GM12878 (cell line): ENCODE measurements around the gene IL1RL1. TPM values are rescaled to one million over a fixed set of nuclear protein-coding genes. Genes with fewer than 3 reads are reported as not detected.

ENCODE experiments used
- ATAC-seq: fragments of 200-7000 bp; cut with Tn5 transposase; 3 replicates; pipeline ENCODE4 v1.9.1; 2020; ENCODE audit warnings: mild to moderate bottlenecking, moderate library complexity
- BruUV-seq: library from RNA; stranded (reverse); fragments of 400-500 nt; replicated peaks from 2 replicates; lab custom pipeline; 2021; lab: Mats Ljungman, UMichigan
- CTCF ChIA-PET: fragments of 300-600 bp; sonication (Branson Sonifier 250); formaldehyde crosslinking; extraction: SDS; loops from one replicate; lab custom pipeline; 2021; ENCODE audit warnings: inconsistent platforms; lab: Yijun Ruan, JAX
- POLR2A ChIA-PET: fragments of 350-600 bp; formaldehyde crosslinking; extraction: SDS; loops from one replicate; lab custom pipeline; 2021; ENCODE audit warnings: inconsistent platforms; lab: Charles Lee
- RAD21 ChIA-PET: fragments of 300-600 bp; sonication (Branson Sonifier 250); formaldehyde crosslinking; loops from one replicate; lab custom pipeline; 2023; ENCODE audit warnings: antibody characterized with exemption; ENCODE audit not compliant: unreplicated experiment; lab: Charles Lee
- SMC1A ChIA-PET: fragments of 300-600 bp; sonication (Branson Sonifier 250); formaldehyde crosslinking; loops from one replicate; lab custom pipeline; 2023; ENCODE audit not compliant: unreplicated experiment, uncharacterized antibody; lab: Charles Lee
- DNase-seq: peaks from one replicate; pipeline ENCODE4 v3.0.0-alpha.2; 2011; ENCODE audit warnings: low read depth, low spot score
- FAIRE-seq: peaks from 3 replicates; lab custom pipeline; 2011; peaks lifted over from hg19 to GRCh38; lab: Jason Lieb, UNC
- H2AFZ ChIP-seq: 2 replicates; pipeline ENCODE4 v1.6.0; 2011; ENCODE audit warnings: low read depth, low read length, control low read depth; ENCODE audit not compliant: control insufficient read depth
- H3K27ac ChIP-seq: 2 replicates; pipeline ENCODE4 v1.5.1; 2011; ENCODE audit warnings: control low read depth; ENCODE audit not compliant: control insufficient read depth, insufficient read depth
- H3K27me3 ChIP-seq, 2 experiments: replicated peaks in 1 of 2; 2 replicates each; pipeline versions ENCODE4 v1.6.0 to v1.6.1; 2011; ENCODE audit warnings: low read length in 1 of 2; ENCODE audit not compliant: control insufficient read depth in 2 of 2, insufficient read depth in 2 of 2
- H3K36me3 ChIP-seq, 2 experiments: 2 replicates each; pipeline ENCODE4 v1.5.1; 2011; ENCODE audit warnings: low read length in 1 of 2; ENCODE audit not compliant: control insufficient read depth in 2 of 2, insufficient read depth in 2 of 2
- H3K4me1 ChIP-seq: 2 replicates; pipeline ENCODE4 v1.6.1; 2011; ENCODE audit warnings: mild to moderate bottlenecking, low read length, moderate library complexity, mixed read lengths; ENCODE audit not compliant: control insufficient read depth, insufficient read depth
- H3K4me2 ChIP-seq: 2 replicates; pipeline ENCODE4 v1.6.0; 2011; ENCODE audit warnings: control low read depth; ENCODE audit not compliant: control insufficient read depth, insufficient read depth
- H3K4me3 ChIP-seq: fragments of 200-600 bp; sonication (generic); 2 replicates; pipeline ENCODE4 v1.5.1; 2016
- H3K79me2 ChIP-seq: 2 replicates; pipeline ENCODE4 v1.6.0; 2011; ENCODE audit warnings: low read length; ENCODE audit not compliant: control insufficient read depth, insufficient read depth
- H3K9ac ChIP-seq: 2 replicates; pipeline ENCODE4 v1.8.0; 2011; ENCODE audit warnings: low read length, control low read depth, mixed read lengths; ENCODE audit not compliant: control insufficient read depth, insufficient read depth
- H3K9me3 ChIP-seq: replicated peaks from 3 replicates; pipeline ENCODE4 v1.5.1; 2011; ENCODE audit warnings: mild to moderate bottlenecking, low read length; ENCODE audit not compliant: control insufficient read depth, insufficient read depth
- H4K20me1 ChIP-seq: 2 replicates; pipeline ENCODE4 v1.6.0; 2011; ENCODE audit not compliant: control insufficient read depth, insufficient read depth
- ASH2L ChIP-seq: fragments of 300-600, 200-600 bp; sonication (generic); IDR thresholded peaks from 2 replicates; pipeline ENCODE4 v1.6.1; 2017; ENCODE audit warnings: low read depth, mild to moderate bottlenecking, borderline replicate concordance
- BRCA1 ChIP-seq: IDR thresholded peaks from 2 replicates; pipeline ENCODE4 v1.6.1; 2011; ENCODE audit warnings: low read depth, low read length, improper control_type of control experiment
- EED ChIP-seq: sonication (generic); IDR thresholded peaks from 2 replicates; pipeline ENCODE4 v1.6.1; 2016; ENCODE audit warnings: antibody characterized with exemption, low read depth
- JUND ChIP-seq: IDR thresholded peaks from 2 replicates; pipeline ENCODE4 v1.6.1; 2012; ENCODE audit warnings: low read depth, mild to moderate bottlenecking, low read length, improper control_type of control experiment, moderate library complexity
- NFXL1 ChIP-seq: fragments of 450-650 bp; IDR thresholded peaks from 2 replicates; pipeline ENCODE4 v1.6.1; 2017; ENCODE audit warnings: antibody characterized with exemption, mild to moderate bottlenecking, borderline replicate concordance
- NR2F1 ChIP-seq: fragments of 450-650 bp; conservative IDR thresholded peaks from 2 replicates; pipeline ENCODE4 v1.6.1; 2017; ENCODE audit warnings: mild to moderate bottlenecking
- PML ChIP-seq: IDR thresholded peaks from 2 replicates; pipeline ENCODE4 v1.6.1; 2012; ENCODE audit warnings: low read length, inconsistent platforms
- RELA ChIP-seq: fragments of 450-650 bp; IDR thresholded peaks from 2 replicates; pipeline ENCODE4 v1.8.0; 2014; ENCODE audit warnings: borderline replicate concordance; ENCODE audit not compliant: partially characterized antibody
- WGBS: methylation state at CpG from one replicate; pipeline ENCODE4 v1.1.6; 2016; ENCODE audit warnings: low lambda C conversion rate; ENCODE audit not compliant: insufficient replicate concordance, insufficient coverage; ENCODE audit errors: missing lambda C conversion rate; 5-methylcytosine and 5-hydroxymethylcytosine counted together
- in situ Hi-C: fragments of 300-500 bp; cut with MboI; formaldehyde crosslinking; loops from 9 replicates; pipeline ENCODE4 v1.14.3; 2018; ENCODE audit warnings: mixed read lengths
- intact Hi-C: fragments of 100-400 bp; cut with micrococcal nuclease; formaldehyde crosslinking; loops from one replicate; pipeline ENCODE4 v1.14.2; 2022; ENCODE audit not compliant: unreplicated experiment
- polyA plus RNA-seq, 11 experiments: library from polyadenylated mRNA; depleted of rRNA in 4 of 11; unstranded in 6 of 11; stranded (reverse) in 5 of 11; fragments of >200 nt; fragmentation: Nextera tagmentation in 4 of 11; fragmentation: Illumina TruSeq in 1 of 11; extraction: Ambion mirVana in 4 of 11; extraction: Trizol in 1 of 11; gene quantifications; 1 replicate in 1 of 11; 2 replicates in 10 of 11; pipeline versions ENCODE4 v1.2.1 to v1.2.3, GENCODE V29; 2011 to 2016; ENCODE audit warnings: inconsistent platforms in 2 of 11, missing spikeins in 2 of 11, low read depth in 1 of 11
- total RNA-seq, 4 experiments: library from RNA; depleted of rRNA in 3 of 4; stranded (reverse); fragments of >200 nt in 3 of 4; fragmentation: Illumina TruSeq in 1 of 4; extraction: Trizol in 1 of 4; gene quantifications; 2 replicates each; pipeline versions ENCODE4 v1.2.1 to v1.2.3, GENCODE V29; 2013 to 2021
- TF ChIP-seq, protein P1 (sequence below), 3 experiments: IDR thresholded peaks in 2 of 3; conservative IDR thresholded peaks in 1 of 3; 2 replicates each; pipeline ENCODE4 v1.5.1; 2011; ENCODE audit warnings: low read depth in 3 of 3, low read length in 3 of 3, mild to moderate bottlenecking in 3 of 3, control low read depth in 2 of 3, moderate library complexity in 2 of 3, inconsistent platforms in 1 of 3, mixed read lengths in 1 of 3; ENCODE audit not compliant: control insufficient read depth in 2 of 3, insufficient read depth in 1 of 3; ENCODE audit errors: extremely low read depth in 1 of 3
- TF ChIP-seq, protein P2 (sequence below): fragments of 450-650 bp; IDR thresholded peaks from 2 replicates; pipeline ENCODE4 v1.6.1; 2017; ENCODE audit warnings: mild to moderate bottlenecking, moderate library complexity
- TF ChIP-seq, protein P3 (sequence below): fragments of 450-650 bp; IDR thresholded peaks from 2 replicates; pipeline ENCODE4 v1.6.1; 2017; ENCODE audit warnings: mild to moderate bottlenecking, moderate library complexity

IL1RL1 gene
- total and polyA plus RNA-seq, 10 of the 15 experiments (the other 5 are each of a cell fraction or from before 2014, with no cell fraction given), result 0.08 to 0.18 TPM; not detected in 8

DNA sequence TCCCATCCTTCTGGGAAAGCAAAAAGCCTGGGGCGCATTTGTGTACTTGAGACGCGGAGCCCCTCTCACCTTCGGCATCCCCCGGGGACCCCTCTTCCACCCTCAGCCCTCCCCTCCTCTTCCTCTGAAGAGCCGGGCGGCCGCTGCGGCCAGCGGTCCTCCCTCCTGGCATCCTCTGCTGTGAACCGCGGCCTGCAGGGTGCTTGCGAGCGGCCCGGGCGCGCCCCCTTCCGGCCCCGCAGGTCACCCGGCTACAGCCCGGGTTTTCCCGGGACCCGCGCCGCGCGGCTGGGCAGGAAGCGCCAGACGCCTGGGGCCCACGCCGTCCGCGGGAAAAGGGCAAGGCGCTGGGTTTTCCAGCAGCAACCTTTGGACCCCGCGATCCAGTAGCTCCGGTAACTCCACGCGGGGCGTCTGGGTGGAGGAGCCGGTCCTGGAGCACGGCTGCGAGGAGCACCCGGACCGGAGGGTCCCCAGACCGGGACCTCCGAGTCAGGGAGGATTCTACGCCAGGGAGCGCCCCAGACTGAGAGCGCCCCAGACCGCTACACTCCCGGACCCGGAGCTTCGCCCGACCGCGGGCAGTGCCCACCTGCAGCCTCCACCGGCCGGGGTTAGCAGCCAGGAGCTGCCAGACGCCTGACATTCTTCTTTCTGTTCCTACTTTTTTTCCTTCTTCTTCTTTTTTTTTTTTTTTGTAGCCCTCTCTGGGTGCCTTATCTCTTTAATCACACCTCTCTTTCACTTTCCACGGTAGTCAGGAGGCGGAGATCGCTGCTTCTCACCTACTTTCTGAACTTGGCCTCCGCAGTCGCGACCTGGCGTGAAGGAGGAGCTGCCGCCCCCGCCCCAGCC is 44.4 kb downstream of the IL1RL1 start, which contains the start of gene IL18R1:
Gene IL18R1, plus strand, starts transcription at position 271 of the 855 bp plus-strand sequence. CDS start 6,865 bp downstream, outside the sequence.
- Histone ChIP-seq H3K27ac (peak within 1 kb of the TSS; percentile 91), H3K4me3 (peak within 1 kb of the TSS; percentile 96), H3K27me3 (no peaks in the 10 kb centered on the region), H3K4me1 (peaks cover 4% of the 10 kb centered on the region), H3K36me3 (no peaks in the 10 kb centered on the region), H3K9me3 (no peaks in the 10 kb centered on the region), H4K20me1 (no peaks in the 10 kb centered on the region), H3K79me2 (peaks cover 45% of the 10 kb centered on the region), H3K4me2 (peak within 1 kb of the TSS; percentile 58), H2AFZ (peak within 1 kb of the TSS; percentile 95), H3K9ac (peak within 1 kb of the TSS; percentile 84)
- intact Hi-C loops, result loop anchor here (1.0 to 5.0 kb wide), 4 partner anchors 102 to 473 kb away; no protein-coding TSS in a partner anchor
- ChIA-PET CTCF (interaction anchor here (0.6 to 4.7 kb wide), 22 partner anchors 12 to 549 kb away, joined by 3 to 34 read pairs (median 3); no protein-coding TSS in a partner anchor), SMC1A (interaction anchor here (0.6 to 1.9 kb wide), 7 partner anchors 67 to 472 kb away, joined by 3 to 8 read pairs (median 3); no protein-coding TSS in a partner anchor), POLR2A (interaction anchor here (0.6 kb wide), 1 partner anchor 293 kb away, joined by 4 read pairs; no protein-coding TSS in a partner anchor), RAD21 (interaction anchor here (0.8 to 1.3 kb wide), 11 partner anchors 24 to 351 kb away, joined by 3 to 12 read pairs (median 4); no protein-coding TSS in a partner anchor)
- WGBS, result 4% methylated on average over 66 of the region's 69 CpGs
- DNase-seq (peak; percentile 42), ATAC-seq (peak; percentile 88), FAIRE-seq (peak; percentile 66)
- in situ Hi-C loops, result loop anchor here (5.0 kb wide), 1 partner anchor 103 kb away; no protein-coding TSS in a partner anchor
- BruUV-seq, result no TSS peak
- no peak for TF ChIP-seq BRCA1
- TF ChIP-seq, protein P1, sequence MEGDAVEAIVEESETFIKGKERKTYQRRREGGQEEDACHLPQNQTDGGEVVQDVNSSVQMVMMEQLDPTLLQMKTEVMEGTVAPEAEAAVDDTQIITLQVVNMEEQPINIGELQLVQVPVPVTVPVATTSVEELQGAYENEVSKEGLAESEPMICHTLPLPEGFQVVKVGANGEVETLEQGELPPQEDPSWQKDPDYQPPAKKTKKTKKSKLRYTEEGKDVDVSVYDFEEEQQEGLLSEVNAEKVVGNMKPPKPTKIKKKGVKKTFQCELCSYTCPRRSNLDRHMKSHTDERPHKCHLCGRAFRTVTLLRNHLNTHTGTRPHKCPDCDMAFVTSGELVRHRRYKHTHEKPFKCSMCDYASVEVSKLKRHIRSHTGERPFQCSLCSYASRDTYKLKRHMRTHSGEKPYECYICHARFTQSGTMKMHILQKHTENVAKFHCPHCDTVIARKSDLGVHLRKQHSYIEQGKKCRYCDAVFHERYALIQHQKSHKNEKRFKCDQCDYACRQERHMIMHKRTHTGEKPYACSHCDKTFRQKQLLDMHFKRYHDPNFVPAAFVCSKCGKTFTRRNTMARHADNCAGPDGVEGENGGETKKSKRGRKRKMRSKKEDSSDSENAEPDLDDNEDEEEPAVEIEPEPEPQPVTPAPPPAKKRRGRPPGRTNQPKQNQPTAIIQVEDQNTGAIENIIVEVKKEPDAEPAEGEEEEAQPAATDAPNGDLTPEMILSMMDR (IDR thresholded peaks at IDR 0.05 in 2 of 3, conservative IDR thresholded peaks at IDR 0.05 in 1 of 3; ENCODE audit: control insufficient read depth in 2 of 3, extremely low read depth in 1 of 3, insufficient read depth in 1 of 3, low read depth in 3 of 3, low read length in 3 of 3), result peak; percentile 72 to 91 (median 82)
- peak; percentile 94 for TF ChIP-seq NFXL1
- TF ChIP-seq EED, result peak; percentile 74
- TF ChIP-seq, protein P2, sequence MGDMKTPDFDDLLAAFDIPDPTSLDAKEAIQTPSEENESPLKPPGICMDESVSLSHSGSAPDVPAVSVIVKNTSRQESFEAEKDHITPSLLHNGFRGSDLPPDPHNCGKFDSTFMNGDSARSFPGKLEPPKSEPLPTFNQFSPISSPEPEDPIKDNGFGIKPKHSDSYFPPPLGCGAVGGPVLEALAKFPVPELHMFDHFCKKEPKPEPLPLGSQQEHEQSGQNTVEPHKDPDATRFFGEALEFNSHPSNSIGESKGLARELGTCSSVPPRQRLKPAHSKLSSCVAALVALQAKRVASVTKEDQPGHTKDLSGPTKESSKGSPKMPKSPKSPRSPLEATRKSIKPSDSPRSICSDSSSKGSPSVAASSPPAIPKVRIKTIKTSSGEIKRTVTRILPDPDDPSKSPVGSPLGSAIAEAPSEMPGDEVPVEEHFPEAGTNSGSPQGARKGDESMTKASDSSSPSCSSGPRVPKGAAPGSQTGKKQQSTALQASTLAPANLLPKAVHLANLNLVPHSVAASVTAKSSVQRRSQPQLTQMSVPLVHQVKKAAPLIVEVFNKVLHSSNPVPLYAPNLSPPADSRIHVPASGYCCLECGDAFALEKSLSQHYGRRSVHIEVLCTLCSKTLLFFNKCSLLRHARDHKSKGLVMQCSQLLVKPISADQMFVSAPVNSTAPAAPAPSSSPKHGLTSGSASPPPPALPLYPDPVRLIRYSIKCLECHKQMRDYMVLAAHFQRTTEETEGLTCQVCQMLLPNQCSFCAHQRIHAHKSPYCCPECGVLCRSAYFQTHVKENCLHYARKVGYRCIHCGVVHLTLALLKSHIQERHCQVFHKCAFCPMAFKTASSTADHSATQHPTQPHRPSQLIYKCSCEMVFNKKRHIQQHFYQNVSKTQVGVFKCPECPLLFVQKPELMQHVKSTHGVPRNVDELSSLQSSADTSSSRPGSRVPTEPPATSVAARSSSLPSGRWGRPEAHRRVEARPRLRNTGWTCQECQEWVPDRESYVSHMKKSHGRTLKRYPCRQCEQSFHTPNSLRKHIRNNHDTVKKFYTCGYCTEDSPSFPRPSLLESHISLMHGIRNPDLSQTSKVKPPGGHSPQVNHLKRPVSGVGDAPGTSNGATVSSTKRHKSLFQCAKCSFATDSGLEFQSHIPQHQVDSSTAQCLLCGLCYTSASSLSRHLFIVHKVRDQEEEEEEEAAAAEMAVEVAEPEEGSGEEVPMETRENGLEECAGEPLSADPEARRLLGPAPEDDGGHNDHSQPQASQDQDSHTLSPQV, result no peak
- 0 out of 2 replicates have a peak, but pooled peaks have one; percentile 54 for TF ChIP-seq ASH2L
- TF ChIP-seq, protein P3, sequence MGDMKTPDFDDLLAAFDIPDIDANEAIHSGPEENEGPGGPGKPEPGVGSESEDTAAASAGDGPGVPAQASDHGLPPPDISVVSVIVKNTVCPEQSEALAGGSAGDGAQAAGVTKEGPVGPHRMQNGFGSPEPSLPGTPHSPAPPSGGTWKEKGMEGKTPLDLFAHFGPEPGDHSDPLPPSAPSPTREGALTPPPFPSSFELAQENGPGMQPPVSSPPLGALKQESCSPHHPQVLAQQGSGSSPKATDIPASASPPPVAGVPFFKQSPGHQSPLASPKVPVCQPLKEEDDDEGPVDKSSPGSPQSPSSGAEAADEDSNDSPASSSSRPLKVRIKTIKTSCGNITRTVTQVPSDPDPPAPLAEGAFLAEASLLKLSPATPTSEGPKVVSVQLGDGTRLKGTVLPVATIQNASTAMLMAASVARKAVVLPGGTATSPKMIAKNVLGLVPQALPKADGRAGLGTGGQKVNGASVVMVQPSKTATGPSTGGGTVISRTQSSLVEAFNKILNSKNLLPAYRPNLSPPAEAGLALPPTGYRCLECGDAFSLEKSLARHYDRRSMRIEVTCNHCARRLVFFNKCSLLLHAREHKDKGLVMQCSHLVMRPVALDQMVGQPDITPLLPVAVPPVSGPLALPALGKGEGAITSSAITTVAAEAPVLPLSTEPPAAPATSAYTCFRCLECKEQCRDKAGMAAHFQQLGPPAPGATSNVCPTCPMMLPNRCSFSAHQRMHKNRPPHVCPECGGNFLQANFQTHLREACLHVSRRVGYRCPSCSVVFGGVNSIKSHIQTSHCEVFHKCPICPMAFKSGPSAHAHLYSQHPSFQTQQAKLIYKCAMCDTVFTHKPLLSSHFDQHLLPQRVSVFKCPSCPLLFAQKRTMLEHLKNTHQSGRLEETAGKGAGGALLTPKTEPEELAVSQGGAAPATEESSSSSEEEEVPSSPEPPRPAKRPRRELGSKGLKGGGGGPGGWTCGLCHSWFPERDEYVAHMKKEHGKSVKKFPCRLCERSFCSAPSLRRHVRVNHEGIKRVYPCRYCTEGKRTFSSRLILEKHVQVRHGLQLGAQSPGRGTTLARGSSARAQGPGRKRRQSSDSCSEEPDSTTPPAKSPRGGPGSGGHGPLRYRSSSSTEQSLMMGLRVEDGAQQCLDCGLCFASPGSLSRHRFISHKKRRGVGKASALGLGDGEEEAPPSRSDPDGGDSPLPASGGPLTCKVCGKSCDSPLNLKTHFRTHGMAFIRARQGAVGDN, result 0 out of 2 replicates have a peak, but pooled peaks have one; percentile 55
- TF ChIP-seq PML, result 0 out of 2 replicates have a peak, but pooled peaks have one; percentile 29
- peak; percentile 20 for TF ChIP-seq RELA
- no peak for TF ChIP-seq JUND
- TF ChIP-seq NR2F1, result peak; percentile 82
